HepG2 (cell line): Measurements from ENCODE around the gene TNFRSF6B. TPM values are rescaled to one million over a fixed set of nuclear protein-coding genes. Genes with fewer than 3 reads are reported as not detected.

Experiments used
- CHD2 ChIP-seq: IDR thresholded peaks from 2 replicates; pipeline ENCODE4 v1.6.1; 2011; ENCODE audit warnings: low read depth, low read length, improper control_type of control experiment
- DNMT3B ChIP-seq: conservative IDR thresholded peaks from 2 replicates; pipeline ENCODE4 v1.6.1; 2016; ENCODE audit warnings: missing biosample characterization, control low read depth
- RELA ChIP-seq: sonication (generic); formaldehyde crosslinking; IDR thresholded peaks from 2 replicates; pipeline ENCODE4 v1.4.0; 2020; ENCODE audit warnings: missing genetic modification reagents
- SKI ChIP-seq: fragments of 450-650 bp; IDR thresholded peaks from one replicate; pipeline ENCODE4 v1.6.1; 2018; ENCODE audit warnings: mild to moderate bottlenecking; ENCODE audit not compliant: partially characterized antibody
- SP4 ChIP-seq: sonication (generic); formaldehyde crosslinking; IDR thresholded peaks from 2 replicates; pipeline ENCODE4 v1.8.1; 2023; ENCODE audit warnings: mild to moderate bottlenecking, missing genetic modification reagents
- ZFX ChIP-seq: sonication (generic); formaldehyde crosslinking; IDR thresholded peaks from 2 replicates; pipeline ENCODE4 v1.4.0; 2020; ENCODE audit warnings: mild to moderate bottlenecking, low read depth, missing genetic modification reagents, moderate library complexity
- ZNF839 ChIP-seq: sonication (generic); formaldehyde crosslinking; IDR thresholded peaks from 2 replicates; pipeline ENCODE4 v1.4.0; 2020; ENCODE audit warnings: missing genetic modification reagents, mild to moderate bottlenecking, borderline replicate concordance
- polyA plus RNA-seq, 8 experiments: library from polyadenylated mRNA; depleted of rRNA in 3 of 8; stranded (reverse) in 7 of 8; unstranded in 1 of 8; fragments of >200 nt; fragmentation: Illumina TruSeq in 4 of 8; extraction: Trizol in 4 of 8; gene quantifications; 2 replicates each; pipeline versions ENCODE4 v1.2.1 to v1.2.3, GENCODE V29; 2011 to 2016; ENCODE audit warnings: low read depth in 4 of 8, missing spikeins in 1 of 8, mixed read lengths in 1 of 8; ENCODE audit not compliant: insufficient read depth in 1 of 8
- total RNA-seq, 5 experiments: library from RNA; depleted of rRNA; stranded (reverse); fragments of >200 nt; fragmentation: Illumina TruSeq; extraction: Trizol; gene quantifications; 2 replicates each; pipeline ENCODE4 v1.2.3, GENCODE V29; 2016; ENCODE audit warnings: low read depth in 1 of 5
- TF ChIP-seq, protein P1 (sequence below): sonication (generic); formaldehyde crosslinking; IDR thresholded peaks from 2 replicates; pipeline ENCODE4 v1.5.0; 2020; ENCODE audit warnings: mild to moderate bottlenecking, missing genetic modification reagents, borderline replicate concordance
- TF ChIP-seq, protein P2 (sequence below): sonication (generic); formaldehyde crosslinking; IDR thresholded peaks from 2 replicates; pipeline ENCODE4 v1.4.0; 2020; ENCODE audit warnings: missing genetic modification reagents, mild to moderate bottlenecking, borderline replicate concordance
- TF ChIP-seq, protein P3 (sequence below): sonication (generic); formaldehyde crosslinking; IDR thresholded peaks from 2 replicates; pipeline ENCODE4 v1.5.1; 2020; ENCODE audit warnings: mild to moderate bottlenecking, moderate library complexity, missing genetic modification reagents
- TF ChIP-seq, protein P4 (sequence below): sonication (generic); formaldehyde crosslinking; IDR thresholded peaks from 2 replicates; pipeline ENCODE4 v1.5.1; 2020; ENCODE audit warnings: mild to moderate bottlenecking, missing genetic modification reagents, moderate library complexity

The TNFRSF6B gene
- total and polyA plus RNA-seq, 2 of the 13 experiments (the other 11 are each of a cell fraction or from before 2014, with no cell fraction given) = 0.24 TPM; not detected in 1

DNA sequence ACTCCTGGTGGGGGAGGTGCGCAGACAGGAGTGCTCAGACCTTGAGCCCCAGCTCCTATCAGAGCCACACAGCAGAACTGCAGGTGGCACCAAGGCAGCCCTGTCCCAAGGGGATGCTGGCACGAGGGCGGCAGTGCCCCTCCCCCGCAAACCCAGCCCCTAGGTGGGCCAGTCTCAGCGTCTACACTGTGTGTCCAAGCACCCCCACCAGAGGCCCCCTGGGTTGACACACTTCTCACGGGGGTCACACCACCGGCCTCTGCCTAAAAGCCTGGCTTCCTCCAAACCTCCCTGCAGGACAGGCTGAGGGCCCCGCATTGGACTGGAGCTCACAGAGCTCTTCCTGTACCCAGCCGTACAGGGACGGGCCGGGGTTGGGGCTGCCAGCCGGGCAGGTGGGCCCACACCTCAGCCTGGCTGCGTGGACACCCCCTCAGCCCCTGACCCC is 51.2 kb downstream of the TNFRSF6B start (continued):
- TF ChIP-seq, protein P1, sequence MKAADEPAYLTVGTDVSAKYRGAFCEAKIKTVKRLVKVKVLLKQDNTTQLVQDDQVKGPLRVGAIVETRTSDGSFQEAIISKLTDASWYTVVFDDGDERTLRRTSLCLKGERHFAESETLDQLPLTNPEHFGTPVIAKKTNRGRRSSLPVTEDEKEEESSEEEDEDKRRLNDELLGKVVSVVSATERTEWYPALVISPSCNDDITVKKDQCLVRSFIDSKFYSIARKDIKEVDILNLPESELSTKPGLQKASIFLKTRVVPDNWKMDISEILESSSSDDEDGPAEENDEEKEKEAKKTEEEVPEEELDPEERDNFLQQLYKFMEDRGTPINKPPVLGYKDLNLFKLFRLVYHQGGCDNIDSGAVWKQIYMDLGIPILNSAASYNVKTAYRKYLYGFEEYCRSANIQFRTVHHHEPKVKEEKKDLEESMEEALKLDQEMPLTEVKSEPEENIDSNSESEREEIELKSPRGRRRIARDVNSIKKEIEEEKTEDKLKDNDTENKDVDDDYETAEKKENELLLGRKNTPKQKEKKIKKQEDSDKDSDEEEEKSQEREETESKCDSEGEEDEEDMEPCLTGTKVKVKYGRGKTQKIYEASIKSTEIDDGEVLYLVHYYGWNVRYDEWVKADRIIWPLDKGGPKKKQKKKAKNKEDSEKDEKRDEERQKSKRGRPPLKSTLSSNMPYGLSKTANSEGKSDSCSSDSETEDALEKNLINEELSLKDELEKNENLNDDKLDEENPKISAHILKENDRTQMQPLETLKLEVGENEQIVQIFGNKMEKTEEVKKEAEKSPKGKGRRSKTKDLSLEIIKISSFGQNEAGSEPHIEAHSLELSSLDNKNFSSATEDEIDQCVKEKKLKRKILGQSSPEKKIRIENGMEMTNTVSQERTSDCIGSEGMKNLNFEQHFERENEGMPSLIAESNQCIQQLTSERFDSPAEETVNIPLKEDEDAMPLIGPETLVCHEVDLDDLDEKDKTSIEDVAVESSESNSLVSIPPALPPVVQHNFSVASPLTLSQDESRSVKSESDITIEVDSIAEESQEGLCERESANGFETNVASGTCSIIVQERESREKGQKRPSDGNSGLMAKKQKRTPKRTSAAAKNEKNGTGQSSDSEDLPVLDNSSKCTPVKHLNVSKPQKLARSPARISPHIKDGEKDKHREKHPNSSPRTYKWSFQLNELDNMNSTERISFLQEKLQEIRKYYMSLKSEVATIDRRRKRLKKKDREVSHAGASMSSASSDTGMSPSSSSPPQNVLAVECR (CRISPR knock-in tag) = 0 out of 2 replicates have a peak, but pooled peaks have one; percentile 19
- TF ChIP-seq ZFX (CRISPR knock-in tag) (peak; percentile 4; the same call in 1 of the 2 replicates), SP4 (CRISPR knock-in tag) (no peak), ZNF839 (CRISPR knock-in tag) (0 out of 2 replicates have a peak, but pooled peaks have one; percentile 20), DNMT3B (CRISPR knock-in tag) (no peak), SKI (peak; percentile 19), CHD2 (0 out of 2 replicates have a peak, but pooled peaks have one; percentile 20), RELA (CRISPR knock-in tag) (no peak)
- TF ChIP-seq, protein P2, sequence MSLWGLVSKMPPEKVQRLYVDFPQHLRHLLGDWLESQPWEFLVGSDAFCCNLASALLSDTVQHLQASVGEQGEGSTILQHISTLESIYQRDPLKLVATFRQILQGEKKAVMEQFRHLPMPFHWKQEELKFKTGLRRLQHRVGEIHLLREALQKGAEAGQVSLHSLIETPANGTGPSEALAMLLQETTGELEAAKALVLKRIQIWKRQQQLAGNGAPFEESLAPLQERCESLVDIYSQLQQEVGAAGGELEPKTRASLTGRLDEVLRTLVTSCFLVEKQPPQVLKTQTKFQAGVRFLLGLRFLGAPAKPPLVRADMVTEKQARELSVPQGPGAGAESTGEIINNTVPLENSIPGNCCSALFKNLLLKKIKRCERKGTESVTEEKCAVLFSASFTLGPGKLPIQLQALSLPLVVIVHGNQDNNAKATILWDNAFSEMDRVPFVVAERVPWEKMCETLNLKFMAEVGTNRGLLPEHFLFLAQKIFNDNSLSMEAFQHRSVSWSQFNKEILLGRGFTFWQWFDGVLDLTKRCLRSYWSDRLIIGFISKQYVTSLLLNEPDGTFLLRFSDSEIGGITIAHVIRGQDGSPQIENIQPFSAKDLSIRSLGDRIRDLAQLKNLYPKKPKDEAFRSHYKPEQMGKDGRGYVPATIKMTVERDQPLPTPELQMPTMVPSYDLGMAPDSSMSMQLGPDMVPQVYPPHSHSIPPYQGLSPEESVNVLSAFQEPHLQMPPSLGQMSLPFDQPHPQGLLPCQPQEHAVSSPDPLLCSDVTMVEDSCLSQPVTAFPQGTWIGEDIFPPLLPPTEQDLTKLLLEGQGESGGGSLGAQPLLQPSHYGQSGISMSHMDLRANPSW (CRISPR knock-in tag) = no peak
- TF ChIP-seq, protein P3, sequence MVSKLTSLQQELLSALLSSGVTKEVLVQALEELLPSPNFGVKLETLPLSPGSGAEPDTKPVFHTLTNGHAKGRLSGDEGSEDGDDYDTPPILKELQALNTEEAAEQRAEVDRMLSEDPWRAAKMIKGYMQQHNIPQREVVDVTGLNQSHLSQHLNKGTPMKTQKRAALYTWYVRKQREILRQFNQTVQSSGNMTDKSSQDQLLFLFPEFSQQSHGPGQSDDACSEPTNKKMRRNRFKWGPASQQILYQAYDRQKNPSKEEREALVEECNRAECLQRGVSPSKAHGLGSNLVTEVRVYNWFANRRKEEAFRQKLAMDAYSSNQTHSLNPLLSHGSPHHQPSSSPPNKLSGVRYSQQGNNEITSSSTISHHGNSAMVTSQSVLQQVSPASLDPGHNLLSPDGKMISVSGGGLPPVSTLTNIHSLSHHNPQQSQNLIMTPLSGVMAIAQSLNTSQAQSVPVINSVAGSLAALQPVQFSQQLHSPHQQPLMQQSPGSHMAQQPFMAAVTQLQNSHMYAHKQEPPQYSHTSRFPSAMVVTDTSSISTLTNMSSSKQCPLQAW (CRISPR knock-in tag) = peak; percentile 39; the same call in 1 of the 2 replicates
- TF ChIP-seq, protein P4, sequence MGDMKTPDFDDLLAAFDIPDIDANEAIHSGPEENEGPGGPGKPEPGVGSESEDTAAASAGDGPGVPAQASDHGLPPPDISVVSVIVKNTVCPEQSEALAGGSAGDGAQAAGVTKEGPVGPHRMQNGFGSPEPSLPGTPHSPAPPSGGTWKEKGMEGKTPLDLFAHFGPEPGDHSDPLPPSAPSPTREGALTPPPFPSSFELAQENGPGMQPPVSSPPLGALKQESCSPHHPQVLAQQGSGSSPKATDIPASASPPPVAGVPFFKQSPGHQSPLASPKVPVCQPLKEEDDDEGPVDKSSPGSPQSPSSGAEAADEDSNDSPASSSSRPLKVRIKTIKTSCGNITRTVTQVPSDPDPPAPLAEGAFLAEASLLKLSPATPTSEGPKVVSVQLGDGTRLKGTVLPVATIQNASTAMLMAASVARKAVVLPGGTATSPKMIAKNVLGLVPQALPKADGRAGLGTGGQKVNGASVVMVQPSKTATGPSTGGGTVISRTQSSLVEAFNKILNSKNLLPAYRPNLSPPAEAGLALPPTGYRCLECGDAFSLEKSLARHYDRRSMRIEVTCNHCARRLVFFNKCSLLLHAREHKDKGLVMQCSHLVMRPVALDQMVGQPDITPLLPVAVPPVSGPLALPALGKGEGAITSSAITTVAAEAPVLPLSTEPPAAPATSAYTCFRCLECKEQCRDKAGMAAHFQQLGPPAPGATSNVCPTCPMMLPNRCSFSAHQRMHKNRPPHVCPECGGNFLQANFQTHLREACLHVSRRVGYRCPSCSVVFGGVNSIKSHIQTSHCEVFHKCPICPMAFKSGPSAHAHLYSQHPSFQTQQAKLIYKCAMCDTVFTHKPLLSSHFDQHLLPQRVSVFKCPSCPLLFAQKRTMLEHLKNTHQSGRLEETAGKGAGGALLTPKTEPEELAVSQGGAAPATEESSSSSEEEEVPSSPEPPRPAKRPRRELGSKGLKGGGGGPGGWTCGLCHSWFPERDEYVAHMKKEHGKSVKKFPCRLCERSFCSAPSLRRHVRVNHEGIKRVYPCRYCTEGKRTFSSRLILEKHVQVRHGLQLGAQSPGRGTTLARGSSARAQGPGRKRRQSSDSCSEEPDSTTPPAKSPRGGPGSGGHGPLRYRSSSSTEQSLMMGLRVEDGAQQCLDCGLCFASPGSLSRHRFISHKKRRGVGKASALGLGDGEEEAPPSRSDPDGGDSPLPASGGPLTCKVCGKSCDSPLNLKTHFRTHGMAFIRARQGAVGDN (CRISPR knock-in tag) = peak; percentile 38; the same call in 1 of the 2 replicates
- TF ChIP-seq, all 625 proteins: peak for 39
